ENCODE data around the gene CUL7.
"Not testable (repeated sequence)": the region's sequence is repeated elsewhere in the genome, so short reads cannot be mapped to it uniquely, and the experiment has no call there.

The CUL7 gene

GRCh38 chr6:43043310-43043709 lies 10.3 kb downstream of the CUL7 start:
- FAIRE-seq, result no peak

- not testable (repeated sequence) for FAIRE-seq
These were observed 12.2 kb downstream of the CUL7 start for GRCh38 chr6:43041475-43041874.

- no peak for FAIRE-seq
These were observed 13.0 kb downstream of the CUL7 start for GRCh38 chr6:43040542-43041257.

- no peak for FAIRE-seq
These were observed 14.9 kb downstream of the CUL7 start for GRCh38 chr6:43038727-43039126.

- no peak for FAIRE-seq
These were observed 15.9 kb downstream of the CUL7 start for GRCh38 chr6:43037706-43038105.

- FAIRE-seq, result no peak
These were observed 16.5 kb downstream of the CUL7 start for GRCh38 chr6:43037197-43037596.

GRCh38 chr6:43036712-43037111 lies 16.9 kb downstream of the CUL7 start:
- no peak for FAIRE-seq

- no peak for FAIRE-seq
These were observed 18.0 kb downstream of the CUL7 start for GRCh38 chr6:43035495-43036194.

GRCh38 chr6:43034190-43034525 lies 19.5 kb downstream of the CUL7 start:
- FAIRE-seq, result no peak

GRCh38 chr6:43033496-43034189 lies 20.0 kb downstream of the CUL7 start:
- FAIRE-seq, result no peak

GRCh38 chr6:43032326-43032725 lies 21.3 kb downstream of the CUL7 start:
- FAIRE-seq, result no peak

GRCh38 chr6:43029120-43029519 lies 24.5 kb downstream of the CUL7 start:
- FAIRE-seq, result no peak

GRCh38 chr6:43026365-43026764 lies 27.3 kb downstream of the CUL7 start:
- FAIRE-seq, result no peak

- FAIRE-seq, result no peak
These were observed 29.2 kb downstream of the CUL7 start for GRCh38 chr6:43024436-43024835.

GRCh38 chr6:43021270-43022047 lies 32.2 kb downstream of the CUL7 start, which contains the start of gene RRP36:
TSS of gene RRP36 (plus strand) at chr6:43021623. CDS start at chr6:43021655, 32 bp downstream.
- no peak for FAIRE-seq

GRCh38 chr6:43020847-43021246 lies 32.8 kb downstream of the CUL7 start:
- FAIRE-seq, result no peak

- FAIRE-seq, result no peak
These were observed 33.5 kb downstream of the CUL7 start for GRCh38 chr6:43020052-43020705.

GRCh38 chr6:43019152-43019551 lies 34.5 kb downstream of the CUL7 start:
- FAIRE-seq, result no peak

GRCh38 chr6:43016943-43017334 lies 36.7 kb downstream of the CUL7 start:
- FAIRE-seq, result no peak

GRCh38 chr6:43016176-43016942 lies 37.3 kb downstream of the CUL7 start:
- FAIRE-seq, result no peak

- no peak for FAIRE-seq
These were observed 39.2 kb downstream of the CUL7 start for GRCh38 chr6:43014434-43014909.

All from A204.1 (cell line).